Effector CD4-positive, alpha-beta T cell (primary cell): Measurements from ENCODE around the gene ABCG1.
"Not testable (repeated sequence)": the region's sequence is repeated elsewhere in the genome, so short reads cannot be mapped to it uniquely, and the experiment has no call there.

Experiments used
- DNase-seq: peaks from one replicate; pipeline ENCODE4 v3.0.0-alpha.2; 2020

ABCG1 gene

DNA sequence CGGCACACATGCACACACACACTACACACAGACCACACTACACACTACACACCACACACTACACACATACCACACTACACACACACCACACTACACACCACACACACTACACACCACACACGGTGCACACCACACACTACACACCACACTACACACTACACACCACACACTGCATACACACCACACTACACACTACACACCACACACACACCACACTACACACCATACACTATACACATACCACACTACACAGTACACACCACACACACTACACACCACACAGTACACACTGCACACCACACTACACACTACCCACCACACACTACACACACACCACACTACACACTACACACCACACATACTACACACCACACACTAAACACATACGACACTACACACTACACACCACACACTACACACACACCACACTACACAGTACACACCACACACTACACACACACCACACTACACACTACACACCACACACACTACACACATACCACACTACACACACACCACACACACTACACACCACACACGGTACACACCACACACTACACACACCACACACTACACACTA lies 73.7 kb downstream of the ABCG1 start:
- not testable (repeated sequence) for DNase-seq

DNA sequence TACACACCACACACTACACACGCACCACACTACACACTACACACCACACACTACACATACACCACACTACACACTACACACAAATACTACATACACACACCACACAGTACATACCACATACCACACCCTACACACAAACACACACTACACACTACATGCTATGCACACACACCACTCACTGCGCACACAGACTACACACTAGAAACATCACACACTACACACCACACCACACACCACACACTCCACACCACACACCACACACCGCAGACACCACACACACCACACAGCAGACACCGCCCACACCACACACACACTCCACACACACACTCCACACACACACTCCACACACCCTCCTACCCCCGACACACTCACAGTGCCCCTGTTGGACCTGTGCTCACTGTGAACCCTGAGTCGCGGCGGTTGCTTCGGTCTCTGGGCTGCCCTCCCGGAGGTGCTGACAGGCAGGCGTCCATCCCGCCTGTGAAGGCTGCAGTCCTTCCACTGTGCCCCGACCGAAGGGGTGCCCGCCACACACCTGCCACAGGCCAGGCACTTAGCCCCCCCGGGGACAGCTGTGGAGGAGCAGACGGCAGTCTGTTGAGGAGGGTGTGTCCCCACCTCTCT lies 74.8 kb downstream of the ABCG1 start:
- DNase-seq: no peak

DNA sequence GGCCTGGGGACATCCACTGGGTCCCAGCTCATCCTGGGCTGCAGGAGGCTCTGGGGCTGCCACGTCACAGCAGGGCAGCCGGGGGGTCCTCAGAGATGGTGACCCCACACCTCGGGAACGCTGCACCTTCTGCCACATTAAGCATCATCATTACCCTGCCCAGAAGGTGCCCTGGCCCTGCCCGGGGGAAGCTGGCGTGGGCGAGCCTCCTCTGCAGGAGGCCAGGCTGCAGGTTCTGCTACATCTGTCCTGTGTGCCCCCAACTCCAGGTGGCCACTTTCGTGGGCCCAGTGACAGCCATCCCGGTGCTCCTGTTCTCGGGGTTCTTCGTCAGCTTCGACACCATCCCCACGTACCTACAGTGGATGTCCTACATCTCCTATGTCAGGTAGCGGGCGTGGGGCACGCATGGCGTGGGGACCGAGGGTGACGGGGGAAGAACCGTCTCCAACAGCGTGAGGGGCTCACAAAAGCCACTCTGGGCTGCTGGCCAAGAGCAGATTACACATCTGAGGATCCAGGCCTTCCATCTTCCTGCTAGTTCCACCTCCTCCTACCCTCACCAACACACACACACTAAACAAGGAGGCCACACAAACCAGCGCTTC lies 75.4 kb downstream of the ABCG1 start:
- DNase-seq: no peak

DNA sequence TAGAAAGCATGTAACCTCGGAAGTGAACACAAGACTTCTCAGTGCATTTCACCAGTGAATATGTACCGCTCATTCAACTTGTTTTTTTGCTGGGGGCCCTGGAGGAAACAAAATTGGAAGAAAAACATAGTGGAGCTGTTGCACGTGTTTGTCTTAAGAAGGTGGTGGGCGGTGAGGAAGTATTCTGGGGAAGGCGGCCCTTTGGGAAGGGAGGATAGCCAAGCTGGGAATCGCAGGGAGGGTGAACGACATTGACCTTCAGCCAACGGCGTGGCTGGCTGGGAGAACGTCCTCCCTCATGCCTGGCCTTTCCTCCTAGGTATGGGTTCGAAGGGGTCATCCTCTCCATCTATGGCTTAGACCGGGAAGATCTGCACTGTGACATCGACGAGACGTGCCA lies 76.9 kb downstream of the ABCG1 start:
- no peak for DNase-seq

DNA sequence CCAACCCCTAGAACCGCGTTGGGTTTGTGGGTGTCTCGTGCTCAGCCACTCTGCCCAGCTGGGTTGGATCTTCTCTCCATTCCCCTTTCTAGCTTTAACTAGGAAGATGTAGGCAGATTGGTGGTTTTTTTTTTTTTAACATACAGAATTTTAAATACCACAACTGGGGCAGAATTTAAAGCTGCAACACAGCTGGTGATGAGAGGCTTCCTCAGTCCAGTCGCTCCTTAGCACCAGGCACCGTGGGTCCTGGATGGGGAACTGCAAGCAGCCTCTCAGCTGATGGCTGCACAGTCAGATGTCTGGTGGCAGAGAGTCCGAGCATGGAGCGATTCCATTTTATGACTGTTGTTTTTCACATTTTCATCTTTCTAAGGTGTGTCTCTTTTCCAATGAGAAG lies 77.6 kb downstream of the ABCG1 start:
- DNase-seq: no peak

DNA sequence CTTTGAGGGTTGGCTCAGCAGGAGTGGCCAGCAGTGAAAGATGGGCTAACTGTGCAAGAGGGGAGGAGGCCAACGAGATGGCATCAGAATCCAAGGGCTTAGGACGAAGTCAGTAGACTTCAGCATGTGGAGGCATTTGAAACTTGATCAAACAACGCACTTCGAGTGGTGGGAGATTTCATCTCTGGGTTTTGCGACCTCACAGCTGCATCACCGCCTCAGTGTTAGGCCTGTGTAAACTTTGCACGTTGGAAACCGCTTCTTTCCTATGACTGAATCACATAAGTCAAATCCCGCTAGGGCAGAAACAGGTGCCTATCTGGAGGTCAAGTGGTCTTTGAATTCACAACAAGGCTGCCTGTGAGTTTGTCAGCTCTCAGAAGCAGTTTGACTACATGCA lies 78.4 kb downstream of the ABCG1 start:
- no peak for DNase-seq

DNA sequence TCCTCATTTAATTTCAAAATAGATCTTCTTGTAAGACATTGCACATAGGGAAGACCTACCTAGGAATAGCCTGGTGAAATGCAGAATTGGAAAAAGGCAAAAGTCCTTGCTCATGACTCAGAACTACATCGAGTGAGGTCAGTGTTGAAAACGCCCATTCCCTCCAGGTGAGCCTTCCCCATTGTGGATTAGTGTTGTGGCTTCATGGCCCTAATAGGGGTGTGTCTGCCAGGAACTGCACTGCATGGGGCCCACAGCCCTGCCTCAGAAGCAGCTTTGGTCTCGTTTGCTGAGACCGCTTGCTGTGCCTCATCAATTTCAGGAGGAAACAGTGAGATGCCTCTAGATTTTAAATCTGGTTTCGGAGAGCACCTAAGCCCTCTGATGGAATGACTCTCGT lies 79.3 kb downstream of the ABCG1 start:
- DNase-seq: no peak

DNA sequence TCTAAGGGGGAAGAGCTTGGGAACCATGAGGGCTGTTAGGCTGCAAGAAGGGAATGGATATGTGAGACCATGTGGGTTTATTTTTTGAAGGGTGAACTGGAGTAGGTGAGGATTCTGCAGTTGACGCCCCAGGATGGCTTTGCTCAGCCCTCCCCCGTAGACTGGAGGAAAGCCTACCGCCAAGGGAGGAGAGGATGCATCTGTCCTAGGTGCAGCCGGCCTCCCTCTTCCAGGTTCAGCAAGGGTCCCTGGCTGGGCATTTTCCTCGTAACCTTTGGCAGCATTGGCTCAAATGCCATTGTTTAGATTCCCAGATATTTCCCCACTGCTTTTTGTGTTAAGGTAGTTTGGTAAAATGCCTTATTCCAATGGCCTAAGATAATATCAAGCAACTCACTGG lies 79.7 kb downstream of the ABCG1 start:
- DNase-seq: no peak

DNA sequence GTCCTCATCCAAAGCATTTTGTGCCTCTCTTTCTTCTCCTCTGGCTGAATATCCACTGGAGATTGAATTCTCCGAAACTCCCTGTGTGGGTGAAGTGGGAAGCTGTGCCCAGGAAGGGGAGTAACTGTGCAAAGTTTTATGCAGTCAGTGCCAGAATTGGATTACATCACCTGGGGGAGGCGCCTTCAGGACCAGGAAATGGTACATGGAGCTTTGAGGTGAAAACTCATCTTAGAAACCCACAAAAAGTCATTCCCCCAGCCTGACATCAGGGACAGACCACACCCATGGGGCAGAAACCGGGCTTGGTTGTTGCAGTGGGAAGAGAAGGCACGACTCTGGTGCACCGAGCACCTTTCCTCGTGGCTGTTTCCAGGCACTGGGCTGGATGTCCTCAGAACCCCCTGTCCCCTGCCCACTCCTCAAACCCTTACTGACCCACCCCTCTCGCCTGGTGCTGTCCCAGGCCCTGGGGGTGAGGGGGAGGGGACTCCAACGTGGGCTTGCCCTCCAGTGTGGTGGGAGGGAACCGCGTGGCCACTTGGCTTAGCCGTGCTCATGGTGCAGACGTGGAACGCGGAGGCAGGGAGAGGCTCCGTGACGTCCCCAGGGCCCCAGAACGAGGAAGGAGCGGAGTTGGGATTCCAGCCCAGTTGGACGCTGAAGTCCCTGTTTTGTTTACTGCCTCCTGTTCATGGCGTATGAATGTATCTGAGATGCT lies 80.5 kb downstream of the ABCG1 start:
- DNase-seq: no peak

DNA sequence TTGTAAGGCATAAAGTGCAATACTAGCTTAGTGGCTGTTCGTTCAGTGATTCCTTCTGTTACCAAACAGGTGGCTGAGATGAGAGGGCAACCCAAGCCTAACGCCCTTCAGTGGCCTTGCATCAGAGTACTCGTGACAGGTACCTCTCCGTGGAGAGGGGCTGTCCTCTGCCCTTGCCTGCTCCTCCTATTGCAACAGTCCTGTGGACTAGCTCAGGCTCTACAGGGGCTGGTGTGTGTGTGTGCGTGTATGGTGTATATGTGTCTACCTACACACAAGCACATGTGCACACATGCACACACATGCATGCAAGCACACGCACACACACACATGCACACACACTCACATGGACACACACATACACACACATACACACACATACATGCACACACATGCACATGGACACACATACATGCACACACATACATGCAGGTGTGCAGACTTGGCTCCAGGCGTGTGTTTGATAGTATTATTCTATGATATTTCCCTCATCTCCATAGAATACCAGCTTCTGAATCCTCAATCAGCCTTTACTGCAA lies 81.2 kb downstream of the ABCG1 start:
- DNase-seq: no peak

DNA sequence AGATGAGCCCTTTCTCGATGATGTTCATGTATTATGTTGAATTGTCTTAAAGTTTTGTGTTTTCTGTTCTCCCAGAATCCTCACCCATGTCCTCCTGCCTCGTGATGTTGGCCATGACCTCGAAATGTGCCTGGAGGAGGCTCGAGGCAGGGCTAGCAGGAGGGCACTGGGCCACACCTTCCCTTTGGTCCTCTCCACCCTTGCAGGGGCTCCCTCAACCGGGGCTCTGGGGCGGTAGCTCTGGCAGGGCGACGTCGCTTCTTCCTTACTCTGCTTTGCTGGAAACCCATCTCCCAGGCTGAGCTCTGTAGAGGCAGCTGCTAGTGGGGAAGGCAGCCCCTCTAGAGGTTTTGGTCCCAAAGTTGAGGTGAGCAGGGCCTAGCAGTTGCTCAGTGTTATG lies 82.0 kb downstream of the ABCG1 start:
- no peak for DNase-seq

DNA sequence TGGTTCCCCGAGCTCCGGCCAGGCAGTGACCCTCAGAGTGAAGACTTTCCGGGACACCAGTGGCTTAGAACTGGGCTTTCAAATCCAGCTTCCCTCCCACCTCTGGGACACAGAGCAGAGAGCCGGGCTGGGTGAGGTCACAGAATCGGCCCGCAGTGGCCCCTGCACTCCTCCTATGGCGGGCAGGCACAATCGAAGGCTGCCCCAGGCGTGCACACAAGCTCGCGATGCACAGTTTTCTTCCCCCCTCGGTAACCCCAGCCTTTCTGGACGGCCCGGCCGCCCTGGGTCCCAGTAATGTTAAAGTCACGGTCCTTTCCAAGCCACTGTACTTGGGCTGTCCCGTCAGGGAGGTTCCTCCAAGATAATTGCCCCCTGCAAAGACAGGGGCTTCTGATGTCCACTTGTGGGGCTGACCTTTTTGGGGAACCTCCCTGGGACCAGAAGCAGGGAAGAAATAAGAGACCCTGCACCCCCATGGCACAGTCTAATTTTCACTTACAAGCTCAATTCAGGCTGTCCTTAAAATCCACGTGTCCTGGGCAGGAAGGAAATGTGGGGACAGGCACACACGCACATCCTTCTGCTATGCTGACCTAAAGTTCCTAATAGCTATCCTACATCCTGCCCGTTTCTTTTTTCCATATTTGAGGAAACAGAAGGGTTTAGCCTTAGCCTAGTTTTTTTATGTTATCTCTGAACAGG lies 82.6 kb downstream of the ABCG1 start:
- no peak for DNase-seq

DNA sequence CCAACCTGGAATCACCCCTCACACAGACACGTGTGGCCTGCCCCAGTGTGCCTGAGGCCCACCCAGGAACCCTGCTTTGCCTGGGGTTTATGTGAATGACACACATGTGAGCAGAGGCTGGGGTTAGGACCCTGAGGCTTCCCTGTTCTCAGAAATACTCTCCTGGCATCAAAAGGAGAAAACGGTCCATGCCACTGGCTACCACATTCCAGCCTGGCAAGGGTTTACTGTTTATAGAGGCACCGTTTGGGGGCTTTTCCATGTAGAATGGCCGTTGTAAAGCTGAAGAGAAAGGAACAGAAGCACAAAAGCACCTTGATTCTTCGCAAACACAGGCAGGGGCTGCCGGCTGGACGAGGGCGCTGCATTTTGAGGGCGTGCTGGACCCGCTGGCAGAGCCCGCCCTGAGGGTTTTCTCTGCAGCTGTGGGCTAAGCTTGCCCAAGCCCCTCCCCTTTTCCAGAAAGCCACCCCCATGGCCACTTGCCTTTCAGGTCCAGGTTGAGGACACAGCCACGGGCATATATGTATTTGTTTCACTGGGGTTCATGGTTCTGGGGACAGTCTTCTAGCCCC lies 83.2 kb downstream of the ABCG1 start:
- DNase-seq: no peak

DNA sequence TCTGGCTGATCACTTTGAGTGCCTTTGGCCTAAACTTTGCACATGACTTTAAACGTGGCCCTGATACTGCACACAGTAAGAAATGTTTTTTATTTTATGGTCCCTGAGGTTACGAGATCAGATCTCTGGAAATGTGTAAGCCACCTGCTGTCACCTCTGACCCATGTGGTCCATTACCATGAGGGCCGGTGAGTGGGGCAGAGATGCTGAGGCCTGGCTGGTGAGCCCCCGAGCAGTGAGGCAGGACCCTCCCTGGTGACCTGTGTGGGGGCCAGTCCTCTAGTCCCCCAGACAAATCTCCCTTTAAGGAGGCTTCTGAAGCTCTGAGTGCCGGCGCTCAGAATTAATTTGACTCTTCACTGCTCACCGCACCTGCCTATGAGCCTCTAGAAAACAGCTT lies 83.9 kb downstream of the ABCG1 start:
- DNase-seq: no peak

DNA sequence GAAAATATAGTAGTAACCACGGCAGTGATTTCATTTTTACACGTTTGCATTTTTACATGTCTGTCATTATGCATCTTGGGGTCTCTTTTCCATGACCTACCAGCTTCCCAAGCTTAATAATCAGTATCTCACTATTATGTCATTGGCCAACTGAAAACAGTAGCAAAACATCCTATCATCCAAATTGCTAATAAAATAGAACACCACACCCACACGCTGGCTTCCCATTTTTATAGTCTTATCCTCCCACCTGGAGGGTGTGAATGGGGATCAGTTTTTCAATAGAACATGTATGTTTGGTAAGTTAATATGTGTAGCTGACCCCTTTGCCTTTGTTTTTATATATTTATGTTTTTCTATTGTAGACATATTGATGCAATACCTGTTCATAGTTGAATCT lies 84.5 kb downstream of the ABCG1 start:
- no peak for DNase-seq

DNA sequence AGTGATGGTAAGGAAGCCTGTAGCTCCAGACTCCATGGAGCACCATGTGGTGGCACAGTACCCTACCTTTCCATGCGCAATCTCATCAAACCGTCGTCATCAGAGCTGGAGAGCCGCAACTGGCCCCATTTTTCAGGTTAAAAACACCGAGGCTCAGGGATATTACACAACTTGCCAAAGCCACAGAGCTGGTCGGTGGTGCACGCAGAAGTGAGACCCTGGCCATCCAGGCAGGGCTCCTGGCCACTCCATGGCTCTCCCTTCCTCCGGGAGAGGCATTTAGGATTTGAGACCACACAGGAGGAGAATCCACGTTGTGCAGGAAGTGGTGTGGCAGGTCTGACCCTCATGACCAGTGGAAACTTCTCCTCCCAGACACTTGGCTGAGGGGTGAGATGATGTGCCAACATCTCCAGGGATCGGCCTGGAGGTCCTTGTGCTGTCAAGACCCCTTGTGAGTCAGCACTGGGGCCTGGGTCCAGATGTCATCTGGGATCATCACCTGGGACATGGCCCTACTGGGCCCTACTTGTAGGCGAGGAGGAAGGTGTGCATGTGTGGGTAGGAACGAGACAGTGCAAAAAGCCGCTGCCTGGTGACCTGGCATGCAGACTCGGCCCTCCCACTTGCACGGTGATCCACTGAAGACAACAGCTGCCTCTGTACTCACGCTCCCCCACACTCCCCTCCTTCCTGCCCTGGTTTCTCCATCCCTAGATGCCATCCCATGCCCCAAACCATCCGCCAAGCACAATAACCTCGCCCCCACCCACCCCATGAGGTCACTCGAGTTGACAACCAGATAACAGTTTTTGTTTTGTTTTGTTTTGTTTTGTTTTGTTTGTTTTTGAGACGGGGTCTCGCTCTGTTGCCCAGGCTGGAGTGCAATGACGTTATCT lies 85.9 kb downstream of the ABCG1 start:
- DNase-seq: no peak

DNA sequence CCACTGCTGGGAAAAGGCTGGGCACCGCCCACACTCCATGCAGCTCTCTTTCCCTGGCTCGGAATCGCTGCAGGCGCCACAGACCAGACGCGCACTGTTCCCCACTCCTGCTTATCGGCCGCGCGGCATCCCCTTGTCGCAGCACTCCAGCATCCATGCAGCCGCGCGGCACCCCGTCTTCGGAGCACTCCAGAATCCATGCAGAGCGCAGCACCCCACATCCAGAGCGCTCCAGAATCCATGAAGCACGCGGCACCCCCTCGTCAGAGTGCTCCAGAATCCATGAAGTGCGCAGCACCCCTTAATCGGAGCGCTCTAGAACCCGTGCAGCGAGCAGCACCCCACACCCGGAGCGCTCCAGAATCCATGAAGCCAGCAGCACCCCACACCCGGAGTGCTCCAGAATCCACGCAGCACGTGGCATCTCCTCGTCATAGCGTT lies 86.8 kb downstream of the ABCG1 start:
- no peak for DNase-seq

DNA sequence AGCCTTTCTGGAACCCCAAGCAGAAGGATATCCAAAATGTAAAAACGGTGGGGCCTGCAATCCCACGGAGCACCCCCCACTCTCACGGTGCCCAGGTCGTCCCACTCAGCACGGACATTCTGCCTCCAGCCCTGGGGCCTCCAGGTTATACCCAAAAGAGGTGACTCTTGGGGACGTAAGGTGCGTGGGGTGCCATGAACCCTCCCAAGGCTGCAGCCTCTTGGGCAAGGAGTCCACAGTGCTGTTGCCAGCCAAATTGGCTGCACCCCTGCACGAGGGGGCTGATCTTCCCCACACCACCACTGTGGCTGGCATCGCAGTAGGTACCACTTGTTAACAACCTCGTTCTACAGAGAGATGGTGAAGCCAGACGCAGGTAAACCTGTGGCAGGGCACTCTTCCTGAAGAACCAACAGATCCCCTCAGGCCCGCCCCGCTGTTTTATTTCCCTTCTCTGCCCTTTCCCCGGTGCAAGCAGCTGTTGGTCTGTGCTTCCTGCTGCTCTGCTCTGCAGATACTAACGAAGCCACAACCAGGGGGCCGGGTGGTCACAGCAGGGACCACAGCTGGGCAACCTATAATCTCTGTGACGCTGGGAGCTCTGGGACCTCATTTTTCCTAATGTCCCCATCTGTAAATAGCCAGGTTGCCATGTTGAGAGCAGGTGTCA lies 87.6 kb downstream of the ABCG1 start:
- DNase-seq: no peak

DNA sequence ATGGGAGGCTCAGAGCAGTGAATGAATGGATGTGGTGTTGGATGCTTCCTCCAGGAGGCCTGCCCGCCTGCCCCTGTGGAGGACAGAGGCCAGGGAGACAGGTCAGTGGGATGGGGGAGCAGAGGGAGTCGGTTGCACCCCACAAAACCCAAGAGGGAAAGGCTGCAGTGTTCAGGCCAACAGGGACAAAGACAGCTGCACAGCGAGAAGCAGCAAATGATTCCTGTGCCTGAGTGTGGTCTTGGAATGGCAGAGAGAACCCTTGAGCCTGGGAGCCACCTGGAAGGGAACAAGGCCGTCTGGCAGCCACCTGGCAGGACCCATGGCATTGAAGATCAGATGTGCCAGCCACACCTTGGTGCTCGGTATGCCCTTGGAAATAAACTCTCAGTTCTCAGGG lies 88.2 kb downstream of the ABCG1 start:
- no peak for DNase-seq

DNA sequence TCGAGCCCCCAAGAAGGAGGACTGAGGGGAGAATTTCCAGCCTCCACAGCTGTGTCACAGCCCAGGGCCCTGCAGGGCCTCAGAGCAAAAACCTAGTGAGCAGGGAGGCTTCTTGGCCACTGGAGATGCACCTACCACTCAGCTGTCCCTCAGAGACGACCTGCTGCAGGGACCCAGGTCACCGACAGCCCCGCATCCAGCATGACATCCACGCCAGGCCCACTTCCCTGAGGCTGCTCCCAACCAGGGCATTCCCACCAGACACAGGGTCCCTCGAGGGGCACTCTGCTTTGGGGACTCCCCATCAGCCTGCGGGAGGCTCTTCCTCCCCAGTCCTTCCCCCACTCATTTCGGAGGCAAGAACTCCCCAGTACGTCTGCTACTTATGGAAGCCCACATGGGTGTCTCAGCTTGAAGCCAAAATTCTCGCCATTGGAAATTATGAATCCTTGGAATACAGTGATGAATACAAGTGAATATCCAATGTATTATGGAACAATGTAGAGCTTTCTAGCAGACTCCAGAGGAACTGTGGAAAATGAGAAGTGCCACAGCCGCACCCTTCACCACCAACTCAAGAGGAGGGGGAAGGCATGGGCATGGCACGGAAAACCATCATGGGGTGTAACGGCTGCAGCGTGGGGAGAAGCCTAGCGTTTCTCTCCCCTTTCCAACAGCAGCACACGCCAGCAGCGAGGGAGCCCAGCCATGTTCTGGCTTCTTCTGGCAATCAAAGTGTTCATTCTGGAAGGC lies 89.4 kb downstream of the ABCG1 start:
- DNase-seq: no peak
